ENCODE results near the gene ELF1. TPM values are rescaled to one million over a fixed set of nuclear protein-coding genes. Genes with fewer than 3 reads are reported as not detected.

Gene ELF1
- total and polyA plus RNA-seq, 2 experiments from 2014 or later = 7.0 to 12.7 TPM

DNA sequence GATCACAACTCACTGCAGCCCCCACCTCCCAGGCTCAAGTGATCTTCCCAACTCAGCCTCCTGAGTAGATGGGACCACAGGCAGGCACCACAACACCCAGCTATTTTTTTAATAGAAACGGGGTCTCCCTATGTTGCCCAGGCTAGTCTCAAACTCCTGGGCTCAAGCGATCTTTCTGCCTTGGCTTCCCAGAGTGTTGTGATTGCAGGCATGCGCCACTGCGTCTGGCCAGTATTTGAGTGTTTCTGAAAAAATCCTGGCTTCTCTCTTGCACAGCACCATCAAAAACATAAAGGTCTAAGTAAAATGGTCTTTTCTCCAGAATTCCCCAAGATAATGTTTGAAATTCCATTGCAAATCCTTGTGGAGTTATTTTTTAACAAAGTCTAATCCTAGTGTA, 47.8 kb downstream of the ELF1 start (continued):
- TF ChIP-seq, protein P1, sequence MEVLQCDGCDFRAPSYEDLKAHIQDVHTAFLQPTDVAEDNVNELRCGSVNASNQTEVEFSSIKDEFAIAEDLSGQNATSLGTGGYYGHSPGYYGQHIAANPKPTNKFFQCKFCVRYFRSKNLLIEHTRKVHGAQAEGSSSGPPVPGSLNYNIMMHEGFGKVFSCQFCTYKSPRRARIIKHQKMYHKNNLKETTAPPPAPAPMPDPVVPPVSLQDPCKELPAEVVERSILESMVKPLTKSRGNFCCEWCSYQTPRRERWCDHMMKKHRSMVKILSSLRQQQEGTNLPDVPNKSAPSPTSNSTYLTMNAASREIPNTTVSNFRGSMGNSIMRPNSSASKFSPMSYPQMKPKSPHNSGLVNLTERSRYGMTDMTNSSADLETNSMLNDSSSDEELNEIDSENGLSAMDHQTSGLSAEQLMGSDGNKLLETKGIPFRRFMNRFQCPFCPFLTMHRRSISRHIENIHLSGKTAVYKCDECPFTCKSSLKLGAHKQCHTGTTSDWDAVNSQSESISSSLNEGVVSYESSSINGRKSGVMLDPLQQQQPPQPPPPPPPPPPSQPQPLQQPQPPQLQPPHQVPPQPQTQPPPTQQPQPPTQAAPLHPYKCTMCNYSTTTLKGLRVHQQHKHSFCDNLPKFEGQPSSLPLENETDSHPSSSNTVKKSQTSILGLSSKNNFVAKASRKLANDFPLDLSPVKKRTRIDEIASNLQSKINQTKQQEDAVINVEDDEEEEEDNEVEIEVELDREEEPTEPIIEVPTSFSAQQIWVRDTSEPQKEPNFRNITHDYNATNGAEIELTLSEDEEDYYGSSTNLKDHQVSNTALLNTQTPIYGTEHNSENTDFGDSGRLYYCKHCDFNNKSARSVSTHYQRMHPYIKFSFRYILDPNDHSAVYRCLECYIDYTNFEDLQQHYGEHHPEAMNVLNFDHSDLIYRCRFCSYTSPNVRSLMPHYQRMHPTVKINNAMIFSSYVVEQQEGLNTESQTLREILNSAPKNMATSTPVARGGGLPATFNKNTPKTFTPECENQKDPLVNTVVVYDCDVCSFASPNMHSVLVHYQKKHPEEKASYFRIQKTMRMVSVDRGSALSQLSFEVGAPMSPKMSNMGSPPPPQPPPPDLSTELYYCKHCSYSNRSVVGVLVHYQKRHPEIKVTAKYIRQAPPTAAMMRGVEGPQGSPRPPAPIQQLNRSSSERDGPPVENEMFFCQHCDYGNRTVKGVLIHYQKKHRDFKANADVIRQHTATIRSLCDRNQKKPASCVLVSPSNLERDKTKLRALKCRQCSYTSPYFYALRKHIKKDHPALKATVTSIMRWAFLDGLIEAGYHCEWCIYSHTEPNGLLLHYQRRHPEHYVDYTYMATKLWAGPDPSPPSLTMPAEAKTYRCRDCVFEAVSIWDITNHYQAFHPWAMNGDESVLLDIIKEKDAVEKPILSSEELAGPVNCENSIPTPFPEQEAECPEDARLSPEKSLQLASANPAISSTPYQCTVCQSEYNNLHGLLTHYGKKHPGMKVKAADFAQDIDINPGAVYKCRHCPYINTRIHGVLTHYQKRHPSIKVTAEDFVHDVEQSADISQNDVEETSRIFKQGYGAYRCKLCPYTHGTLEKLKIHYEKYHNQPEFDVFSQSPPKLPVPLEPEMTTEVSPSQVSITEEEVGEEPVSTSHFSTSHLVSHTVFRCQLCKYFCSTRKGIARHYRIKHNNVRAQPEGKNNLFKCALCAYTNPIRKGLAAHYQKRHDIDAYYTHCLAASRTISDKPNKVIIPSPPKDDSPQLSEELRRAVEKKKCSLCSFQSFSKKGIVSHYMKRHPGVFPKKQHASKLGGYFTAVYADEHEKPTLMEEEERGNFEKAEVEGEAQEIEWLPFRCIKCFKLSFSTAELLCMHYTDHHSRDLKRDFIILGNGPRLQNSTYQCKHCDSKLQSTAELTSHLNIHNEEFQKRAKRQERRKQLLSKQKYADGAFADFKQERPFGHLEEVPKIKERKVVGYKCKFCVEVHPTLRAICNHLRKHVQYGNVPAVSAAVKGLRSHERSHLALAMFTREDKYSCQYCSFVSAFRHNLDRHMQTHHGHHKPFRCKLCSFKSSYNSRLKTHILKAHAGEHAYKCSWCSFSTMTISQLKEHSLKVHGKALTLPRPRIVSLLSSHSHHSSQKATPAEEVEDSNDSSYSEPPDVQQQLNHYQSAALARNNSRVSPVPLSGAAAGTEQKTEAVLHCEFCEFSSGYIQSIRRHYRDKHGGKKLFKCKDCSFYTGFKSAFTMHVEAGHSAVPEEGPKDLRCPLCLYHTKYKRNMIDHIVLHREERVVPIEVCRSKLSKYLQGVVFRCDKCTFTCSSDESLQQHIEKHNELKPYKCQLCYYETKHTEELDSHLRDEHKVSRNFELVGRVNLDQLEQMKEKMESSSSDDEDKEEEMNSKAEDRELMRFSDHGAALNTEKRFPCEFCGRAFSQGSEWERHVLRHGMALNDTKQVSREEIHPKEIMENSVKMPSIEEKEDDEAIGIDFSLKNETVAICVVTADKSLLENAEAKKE (CRISPR knock-in tag; IDR thresholded peaks at IDR 0.05) = no peak
- TF ChIP-seq EZH2phosphoT487 (IDR thresholded peaks at IDR 0.05; ENCODE audit: unreplicated experiment) = no peak
- TF ChIP-seq JUNB (IDR thresholded peaks at IDR 0.05; ENCODE audit: unreplicated experiment) = no peak

DNA sequence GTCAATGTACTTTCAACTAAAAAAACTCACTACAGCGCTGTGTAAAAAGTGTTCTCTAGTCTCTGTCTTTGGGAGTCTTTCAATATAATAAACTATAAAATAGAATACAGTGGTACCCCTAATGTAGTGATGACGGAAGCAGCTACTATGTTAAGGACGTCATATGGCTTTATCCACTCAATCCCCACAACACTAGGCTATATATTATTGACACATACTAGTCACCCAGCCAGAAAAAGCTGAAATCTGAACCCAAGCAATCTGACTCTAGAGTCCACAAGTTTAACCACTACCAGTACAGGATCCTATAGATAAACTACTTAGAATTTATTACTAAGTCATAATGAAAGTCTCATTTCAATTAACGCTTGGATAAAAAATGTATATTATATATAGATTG, 48.3 kb downstream of the ELF1 start:
- H3K4me3 Mint-ChIP-seq = no peak overlapping the region
- no peak overlapping the region for H3K4me2 ChIP-seq
- TF ChIP-seq JUNB (IDR thresholded peaks at IDR 0.05; ENCODE audit: unreplicated experiment) = no peak
- no peaks in the 10 kb centered on the region for H3F3A ChIP-seq (replicated peaks; ENCODE audit: low read depth)
- H3K9me3 Mint-ChIP-seq = no peaks in the 10 kb centered on the region
- no peaks in the 10 kb centered on the region for H3K27me3 ChIP-seq (ENCODE audit: insufficient read depth)
- H3K79me2 ChIP-seq (replicated peaks; ENCODE audit: insufficient read depth) = no peaks in the 10 kb centered on the region; the same call in 1 of the 2 replicates
- DNase-seq (ENCODE audit: low spot score) = no peak
- H2AFZ ChIP-seq = no peak overlapping the region
- H3K27me3 Mint-ChIP-seq (ENCODE audit: insufficient read depth, low read depth, poor library complexity) = peaks cover 1% of the 10 kb centered on the region
- no peaks in the 10 kb centered on the region for H3K4me1 ChIP-seq (ENCODE audit: insufficient read depth)
- H3K9me2 ChIP-seq (ENCODE audit: insufficient read depth) = no peaks in the 10 kb centered on the region
- H4K20me1 ChIP-seq (replicated peaks; ENCODE audit: insufficient read depth) = no peaks in the 10 kb centered on the region
- H3K27ac ChIP-seq (ENCODE audit: low read depth) = no peak overlapping the region
- no peaks in the 10 kb centered on the region for H3K36me3 ChIP-seq (ENCODE audit: insufficient read depth)
- H3K4me1 Mint-ChIP-seq = peaks cover 4% of the 10 kb centered on the region; the same call in 1 of the 3 replicates
- no peak for ATAC-seq
- no peaks in the 10 kb centered on the region for H3K36me3 Mint-ChIP-seq (ENCODE audit: low read depth)
- no peak overlapping the region for H3K27ac Mint-ChIP-seq
- no peak overlapping the region for H3K4me3 ChIP-seq
